Thoracic aorta (tissue), 2 donors: ENCODE results near the gene MIS18BP1. TPM values are rescaled to one million over a fixed set of nuclear protein-coding genes. Genes with fewer than 3 reads are reported as not detected.

ENCODE experiments used
- ATAC-seq: fragments of 150-250 bp; one replicate; pipeline ENCODE4 v1.8.0; 2017; ENCODE audit warnings: low read depth; ENCODE audit not compliant: insufficient number of reproducible peaks, low FRiP score
- DNase-seq: peaks from one replicate; pipeline ENCODE4 v3.0.0-alpha.2; 2020; ENCODE audit warnings: low spot score
- H3K27ac ChIP-seq, 2 donors: fragments of 200-600 bp; sonication (generic); 1 replicate in 1 of 2; 2 replicates in 1 of 2; pipeline ENCODE4 v1.5.1; 2016; ENCODE audit warnings: mild to moderate bottlenecking in 2 of 2, moderate library complexity in 2 of 2
- H3K27me3 ChIP-seq: fragments of 200-600 bp; sonication (generic); replicated peaks from 2 replicates; pipeline ENCODE4 v1.6.0; 2016; ENCODE audit warnings: mild to moderate bottlenecking; ENCODE audit not compliant: insufficient read depth
- H3K36me3 ChIP-seq: fragments of 200-600 bp; sonication (generic); one replicate; pipeline ENCODE4 v1.5.1; 2016
- H3K4me1 ChIP-seq, 2 donors: fragments of 200-600 bp; sonication (generic); 1 replicate in 1 of 2; 2 replicates in 1 of 2; pipeline versions ENCODE4 v1.5.1 to v1.6.0; 2016; ENCODE audit warnings: low read depth in 2 of 2, mild to moderate bottlenecking in 1 of 2; ENCODE audit not compliant: control insufficient read depth in 1 of 2
- H3K4me3 ChIP-seq: fragments of 200-600 bp; sonication (generic); 2 replicates; pipeline ENCODE4 v1.5.1; 2016; ENCODE audit warnings: mild to moderate bottlenecking
- H3K9me3 ChIP-seq: fragments of 200-600 bp; sonication (generic); 2 replicates; pipeline ENCODE4 v1.5.1; 2016
- CTCF ChIP-seq: fragments of 200-600 bp; sonication (generic); IDR thresholded peaks from one replicate; pipeline ENCODE4 v1.5.1; 2019; ENCODE audit warnings: antibody characterized with exemption
- total RNA-seq, 2 donors: library from RNA; depleted of rRNA; stranded (reverse); fragments of >200 nt; gene quantifications; one replicate each; pipeline versions ENCODE4 v1.1.0 to v1.2.3, GENCODE V29; 2016

Gene MIS18BP1
- total RNA-seq, 2 donors from 2014 or later = 18.7 to 40.3 TPM

GRCh38 chr14:45156067-45156466, 96.9 kb downstream of the MIS18BP1 start:
- Histone ChIP-seq H3K4me3 (no peak overlapping the region), H3K27me3 (no peaks in the 10 kb centered on the region), H3K36me3 (no peaks in the 10 kb centered on the region), H3K4me1 (no peaks in the 10 kb centered on the region), H3K9me3 (no peaks in the 10 kb centered on the region), H3K27ac (no peak overlapping the region)
- no peak for ATAC-seq
- no peak for DNase-seq
- no peak for TF ChIP-seq CTCF

Other genes starting within 250 kb of the MIS18BP1 start
- 10 to 100 TPM; 20.0 to 37.5 TPM for gene PRPF39, start 169.1 kb downstream of the MIS18BP1 start, total RNA-seq
- gene FKBP3, start 118.7 kb downstream of the MIS18BP1 start, total RNA-seq = 10 to 100 TPM; 24.2 to 38.2 TPM
- 10 to 100 TPM in 1 of 2 donors, 1 to 10 TPM in 1; 4.3 to 10.7 TPM for gene FANCM, start 117.3 kb downstream of the MIS18BP1 start, total RNA-seq